HEK293 (cell line): ENCODE results near the gene RAB23.

ENCODE experiments used
- CTCF ChIA-PET: fragments of 350-600 bp; formaldehyde crosslinking; extraction: SDS; loops from one replicate; lab custom pipeline; 2021; ENCODE audit warnings: antibody characterized with exemption; lab: Yijun Ruan, JAX
- POLR2A ChIA-PET: fragments of 300-600 bp; formaldehyde crosslinking; extraction: SDS; loops from one replicate; lab custom pipeline; 2020; ENCODE audit warnings: antibody characterized with exemption, inconsistent platforms; lab: Yijun Ruan, JAX
- H3K27ac ChIP-seq: fragments of 200-500 bp; sonication (Bioruptor generic); 2 replicates; pipeline ENCODE4 v1.5.1; 2014; ENCODE audit warnings: low read depth, low read length, control low read depth, inconsistent platforms; ENCODE audit errors: extremely low read depth
- H3K36me3 ChIP-seq, 2 experiments: fragments of 200-500 bp in 1 of 2; sonication (Bioruptor generic) in 1 of 2; 1 replicate in 1 of 2; 2 replicates in 1 of 2; pipeline ENCODE4 v1.5.1; 2014 to 2017; ENCODE audit warnings: inconsistent platforms in 2 of 2, low read length in 2 of 2; ENCODE audit not compliant: control insufficient read depth in 2 of 2, insufficient read depth in 1 of 2
- H3K4me1 ChIP-seq: fragments of 200-500 bp; sonication (Bioruptor generic); 2 replicates; pipeline ENCODE4 v1.5.1; 2014; ENCODE audit warnings: mild to moderate bottlenecking, low read length, inconsistent platforms; ENCODE audit not compliant: control insufficient read depth, insufficient read depth
- H3K4me3 ChIP-seq: 2 replicates; pipeline ENCODE4 v1.5.1; 2011; ENCODE audit warnings: low read depth, mild to moderate bottlenecking, control low read depth, low read length, moderate library complexity
- H3K9me3 ChIP-seq: fragments of 200-500 bp; sonication (Bioruptor generic); 2 replicates; pipeline ENCODE4 v1.5.1; 2014; ENCODE audit warnings: low read depth, low read length, inconsistent platforms; ENCODE audit not compliant: control insufficient read depth, insufficient read depth
- BCL11B ChIP-seq: fragments of 450-650 bp; formaldehyde crosslinking; IDR thresholded peaks from 2 replicates; pipeline ENCODE4 v1.5.1; 2016; ENCODE audit warnings: low read depth, missing biosample characterization, missing genetic modification characterization
- BCL6B ChIP-seq: fragments of 450-650 bp; formaldehyde crosslinking; IDR thresholded peaks from 2 replicates; pipeline ENCODE4 v1.5.1; 2017; ENCODE audit warnings: missing biosample characterization, missing genetic modification characterization
- SALL2 ChIP-seq: fragments of 450-650 bp; formaldehyde crosslinking; IDR thresholded peaks from 2 replicates; pipeline ENCODE4 v1.5.0; 2017; ENCODE audit warnings: missing biosample characterization, mild to moderate bottlenecking, missing genetic modification characterization, borderline replicate concordance
- SP2 ChIP-seq: fragments of 450-650 bp; formaldehyde crosslinking; IDR thresholded peaks from 2 replicates; pipeline ENCODE4 v1.5.1; 2016; ENCODE audit warnings: missing biosample characterization, missing genetic modification characterization
- ZBTB44 ChIP-seq: fragments of 450-650 bp; IDR thresholded peaks from 2 replicates; pipeline ENCODE4 v1.5.1; 2018; ENCODE audit warnings: missing biosample characterization, mild to moderate bottlenecking, missing genetic modification characterization
- ZBTB48 ChIP-seq: fragments of 450-650 bp; formaldehyde crosslinking; IDR thresholded peaks from 2 replicates; pipeline ENCODE4 v1.5.1; 2016; ENCODE audit warnings: missing biosample characterization, missing genetic modification characterization
- ZFP37 ChIP-seq: fragments of 450-650 bp; formaldehyde crosslinking; IDR thresholded peaks from 2 replicates; pipeline ENCODE4 v1.5.1; 2016; ENCODE audit warnings: missing biosample characterization, missing genetic modification characterization
- ZNF16 ChIP-seq: fragments of 450-650 bp; formaldehyde crosslinking; IDR thresholded peaks from 2 replicates; pipeline ENCODE4 v1.5.1; 2016; ENCODE audit warnings: low read depth, missing biosample characterization, missing genetic modification characterization
- ZNF211 ChIP-seq: fragments of 450-650 bp; formaldehyde crosslinking; IDR thresholded peaks from 2 replicates; pipeline ENCODE4 v1.5.1; 2016; ENCODE audit warnings: low read depth, missing biosample characterization, missing genetic modification characterization
- ZNF223 ChIP-seq: fragments of 450-650 bp; formaldehyde crosslinking; IDR thresholded peaks from 2 replicates; pipeline ENCODE4 v1.5.1; 2016; ENCODE audit warnings: missing biosample characterization, missing genetic modification characterization
- ZNF311 ChIP-seq: fragments of 450-650 bp; formaldehyde crosslinking; IDR thresholded peaks from 2 replicates; pipeline ENCODE4 v1.5.1; 2017; ENCODE audit warnings: missing biosample characterization, missing genetic modification characterization, borderline replicate concordance
- ZNF423 ChIP-seq: fragments of 450-650 bp; formaldehyde crosslinking; IDR thresholded peaks from 2 replicates; pipeline ENCODE4 v1.5.1; 2016; ENCODE audit warnings: missing biosample characterization, missing genetic modification characterization
- ZNF433 ChIP-seq: fragments of 450-650 bp; formaldehyde crosslinking; IDR thresholded peaks from 2 replicates; pipeline ENCODE4 v1.5.1; 2016; ENCODE audit warnings: missing biosample characterization, missing genetic modification characterization, low read depth
- ZNF529 ChIP-seq: fragments of 450-650 bp; formaldehyde crosslinking; IDR thresholded peaks from 2 replicates; pipeline ENCODE4 v1.5.1; 2017; ENCODE audit warnings: missing genetic modification characterization, missing biosample characterization; ENCODE audit not compliant: insufficient replicate concordance
- ZNF560 ChIP-seq: fragments of 450-650 bp; formaldehyde crosslinking; IDR thresholded peaks from 2 replicates; pipeline ENCODE4 v1.5.1; 2017; ENCODE audit warnings: missing biosample characterization, missing genetic modification characterization, borderline replicate concordance
- ZNF585B ChIP-seq: fragments of 450-650 bp; formaldehyde crosslinking; IDR thresholded peaks from 2 replicates; pipeline ENCODE4 v1.5.1; 2016; ENCODE audit warnings: missing biosample characterization, missing genetic modification characterization
- ZNF677 ChIP-seq: fragments of 450-650 bp; IDR thresholded peaks from 2 replicates; pipeline ENCODE4 v1.5.0; 2018; ENCODE audit warnings: missing biosample characterization, mild to moderate bottlenecking, missing genetic modification characterization, moderate library complexity
- ZSCAN4 ChIP-seq: fragments of 450-650 bp; formaldehyde crosslinking; IDR thresholded peaks from 2 replicates; pipeline ENCODE4 v1.5.1; 2017; ENCODE audit warnings: missing biosample characterization, missing genetic modification characterization
- TF ChIP-seq, protein P1 (sequence below): fragments of 450-650 bp; formaldehyde crosslinking; IDR thresholded peaks from 2 replicates; pipeline ENCODE4 v1.5.1; 2016; ENCODE audit warnings: missing biosample characterization, missing genetic modification characterization
- TF ChIP-seq, protein P2 (sequence below): fragments of 450-650 bp; formaldehyde crosslinking; IDR thresholded peaks from 2 replicates; pipeline ENCODE4 v1.5.1; 2016; ENCODE audit warnings: missing biosample characterization, missing genetic modification characterization

RAB23 gene

GRCh38 chr6:57259064-57259463 lies 37.0 kb upstream of the RAB23 start:
- Histone ChIP-seq H3K36me3 (no peaks in the 10 kb centered on the region), H3K4me3 (no peak overlapping the region)
- POLR2A ChIA-PET = no interaction called here

More at GRCh38 chr6:57259064-57259463, 37.0 kb upstream of the RAB23 start:
- TF ChIP-seq BCL11B (tag by site-specific recombination) (no peak), ZNF223 (no peak), ZNF16 (tag by site-specific recombination) (no peak), SP2 (no peak), ZNF529 (tag by site-specific recombination) (no peak), ZBTB48 (tag by site-specific recombination) (no peak), ZBTB44 (tag by site-specific recombination) (no peak), ZNF585B (tag by site-specific recombination) (no peak), ZNF211 (tag by site-specific recombination) (no peak), BCL6B (tag by site-specific recombination) (no peak), ZNF560 (no peak), ZSCAN4 (tag by site-specific recombination) (no peak), SALL2 (tag by site-specific recombination) (no peak), ZFP37 (tag by site-specific recombination) (no peak), ZNF677 (tag by site-specific recombination) (no peak), ZNF433 (tag by site-specific recombination) (no peak), ZNF311 (tag by site-specific recombination) (no peak), ZNF423 (tag by site-specific recombination) (no peak)
- TF ChIP-seq, protein P1, sequence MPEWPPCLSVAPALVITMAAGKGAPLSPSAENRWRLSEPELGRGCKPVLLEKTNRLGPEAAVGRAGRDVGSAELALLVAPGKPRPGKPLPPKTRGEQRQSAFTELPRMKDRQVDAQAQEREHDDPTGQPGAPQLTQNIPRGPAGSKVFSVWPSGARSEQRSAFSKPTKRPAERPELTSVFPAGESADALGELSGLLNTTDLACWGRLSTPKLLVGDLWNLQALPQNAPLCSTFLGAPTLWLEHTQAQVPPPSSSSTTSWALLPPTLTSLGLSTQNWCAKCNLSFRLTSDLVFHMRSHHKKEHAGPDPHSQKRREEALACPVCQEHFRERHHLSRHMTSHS (tag by site-specific recombination) = no peak
- TF ChIP-seq, protein P2, sequence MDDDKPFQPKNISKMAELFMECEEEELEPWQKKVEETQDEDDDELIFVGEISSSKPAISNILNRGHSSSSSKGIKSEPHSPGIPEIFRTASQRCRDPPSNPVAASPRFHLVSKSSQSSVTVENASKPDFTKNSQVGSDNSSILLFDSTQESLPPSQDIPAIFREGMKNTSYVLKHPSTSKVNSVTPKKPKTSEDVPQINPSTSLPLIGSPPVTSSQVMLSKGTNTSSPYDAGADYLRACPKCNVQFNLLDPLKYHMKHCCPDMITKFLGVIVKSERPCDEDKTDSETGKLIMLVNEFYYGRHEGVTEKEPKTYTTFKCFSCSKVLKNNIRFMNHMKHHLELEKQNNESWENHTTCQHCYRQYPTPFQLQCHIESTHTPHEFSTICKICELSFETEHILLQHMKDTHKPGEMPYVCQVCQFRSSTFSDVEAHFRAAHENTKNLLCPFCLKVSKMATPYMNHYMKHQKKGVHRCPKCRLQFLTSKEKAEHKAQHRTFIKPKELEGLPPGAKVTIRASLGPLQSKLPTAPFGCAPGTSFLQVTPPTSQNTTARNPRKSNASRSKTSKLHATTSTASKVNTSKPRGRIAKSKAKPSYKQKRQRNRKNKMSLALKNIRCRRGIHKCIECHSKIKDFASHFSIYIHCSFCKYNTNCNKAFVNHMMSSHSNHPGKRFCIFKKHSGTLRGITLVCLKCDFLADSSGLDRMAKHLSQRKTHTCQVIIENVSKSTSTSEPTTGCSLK = no peak
- CTCF ChIA-PET = interaction anchor here (0.8 kb wide), 1 partner anchor 57 kb away, joined by 3 read pairs; no protein-coding TSS in a partner anchor
- Histone ChIP-seq H3K27ac (no peak overlapping the region), H3K9me3 (no peaks in the 10 kb centered on the region), H3K4me1 (0 out of 2 replicates have a peak, but pooled peaks cover 2% of the 10 kb centered on the region)
